Measurements from ENCODE around the gene ANKMY2.

DNA sequence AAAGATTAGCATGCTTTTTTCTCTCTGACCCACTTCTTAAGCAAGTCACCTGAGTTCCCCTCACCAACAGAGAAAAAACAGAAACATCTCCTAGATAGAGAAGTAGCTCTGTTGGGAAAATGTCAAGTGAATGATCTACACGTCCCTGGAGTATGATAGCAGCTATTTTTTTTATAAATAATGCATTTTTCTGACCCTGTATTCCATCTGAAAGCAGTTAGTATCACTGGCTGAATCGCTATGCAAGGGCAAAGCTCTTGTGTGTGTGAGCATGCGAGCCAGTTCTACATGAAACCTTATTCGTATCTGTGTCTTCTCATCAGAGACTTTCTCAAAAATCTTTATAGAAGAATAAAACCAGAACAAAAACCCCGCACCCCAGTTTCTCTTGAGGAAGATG is 8.2 kb downstream of the ANKMY2 start:
- TF ChIP-seq, protein P1, sequence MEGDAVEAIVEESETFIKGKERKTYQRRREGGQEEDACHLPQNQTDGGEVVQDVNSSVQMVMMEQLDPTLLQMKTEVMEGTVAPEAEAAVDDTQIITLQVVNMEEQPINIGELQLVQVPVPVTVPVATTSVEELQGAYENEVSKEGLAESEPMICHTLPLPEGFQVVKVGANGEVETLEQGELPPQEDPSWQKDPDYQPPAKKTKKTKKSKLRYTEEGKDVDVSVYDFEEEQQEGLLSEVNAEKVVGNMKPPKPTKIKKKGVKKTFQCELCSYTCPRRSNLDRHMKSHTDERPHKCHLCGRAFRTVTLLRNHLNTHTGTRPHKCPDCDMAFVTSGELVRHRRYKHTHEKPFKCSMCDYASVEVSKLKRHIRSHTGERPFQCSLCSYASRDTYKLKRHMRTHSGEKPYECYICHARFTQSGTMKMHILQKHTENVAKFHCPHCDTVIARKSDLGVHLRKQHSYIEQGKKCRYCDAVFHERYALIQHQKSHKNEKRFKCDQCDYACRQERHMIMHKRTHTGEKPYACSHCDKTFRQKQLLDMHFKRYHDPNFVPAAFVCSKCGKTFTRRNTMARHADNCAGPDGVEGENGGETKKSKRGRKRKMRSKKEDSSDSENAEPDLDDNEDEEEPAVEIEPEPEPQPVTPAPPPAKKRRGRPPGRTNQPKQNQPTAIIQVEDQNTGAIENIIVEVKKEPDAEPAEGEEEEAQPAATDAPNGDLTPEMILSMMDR (IDR thresholded peaks at IDR 0.05) = no peak
- TF ChIP-seq POLR2A (IDR thresholded peaks at IDR 0.05) = no peak

All from vagina (tissue), 2 donors.